ENCODE data around the gene ACTL8. TPM values are rescaled to one million over a fixed set of nuclear protein-coding genes. Genes with fewer than 3 reads are reported as not detected.

Gene ACTL8
- total RNA-seq, 1 donor from 2014 or later, result not detected

GRCh38 chr1:17805869-17806684 lies 50.9 kb downstream of the ACTL8 start:
- DNase-seq (ENCODE audit: low spot score), result no peak
- Mint-ChIP-seq H3K27ac (ENCODE audit: unreplicated experiment) (no peak overlapping the region), H3K36me3 (ENCODE audit: low read depth) (no peaks in the 10 kb centered on the region), H3K9me3 (ENCODE audit: low read depth) (peaks cover 1% of the 10 kb centered on the region), H3K4me1 (ENCODE audit: low read depth) (no peaks in the 10 kb centered on the region), H3K4me3 (ENCODE audit: unreplicated experiment) (no peak overlapping the region), H3K27me3 (ENCODE audit: low read depth) (peaks cover 23% of the 10 kb centered on the region)
- no peak for TF ChIP-seq CTCF (IDR thresholded peaks at IDR 0.05)

GRCh38 chr1:17808816-17809215 lies 53.7 kb downstream of the ACTL8 start:
- peaks cover 27% of the 10 kb centered on the region for H3K27me3 Mint-ChIP-seq (ENCODE audit: low read depth)
- H3K4me1 Mint-ChIP-seq (ENCODE audit: low read depth), result no peaks in the 10 kb centered on the region
- H3K4me3 Mint-ChIP-seq (ENCODE audit: unreplicated experiment), result no peak overlapping the region
- H3K9me3 Mint-ChIP-seq (ENCODE audit: low read depth), result peaks cover 4% of the 10 kb centered on the region
- H3K36me3 Mint-ChIP-seq (ENCODE audit: low read depth), result no peaks in the 10 kb centered on the region
- H3K27ac Mint-ChIP-seq (ENCODE audit: unreplicated experiment), result no peak overlapping the region
- TF ChIP-seq CTCF (IDR thresholded peaks at IDR 0.05), result no peak
- no peak for DNase-seq (ENCODE audit: low spot score)

GRCh38 chr1:17810668-17811067 lies 55.5 kb downstream of the ACTL8 start:
- no peak for DNase-seq (ENCODE audit: low spot score)
- Mint-ChIP-seq H3K27ac (ENCODE audit: unreplicated experiment) (no peak overlapping the region), H3K27me3 (ENCODE audit: low read depth) (peaks cover 35% of the 10 kb centered on the region), H3K9me3 (ENCODE audit: low read depth) (peaks cover 15% of the 10 kb centered on the region), H3K4me1 (ENCODE audit: low read depth) (no peaks in the 10 kb centered on the region), H3K4me3 (ENCODE audit: unreplicated experiment) (no peak overlapping the region), H3K36me3 (ENCODE audit: low read depth) (no peaks in the 10 kb centered on the region)
- TF ChIP-seq CTCF (IDR thresholded peaks at IDR 0.05), result no peak

GRCh38 chr1:17816511-17816910 lies 61.4 kb downstream of the ACTL8 start:
- DNase-seq (ENCODE audit: low spot score), result no peak
- no peak overlapping the region for H3K27ac Mint-ChIP-seq (ENCODE audit: unreplicated experiment)
- peaks cover 56% of the 10 kb centered on the region for H3K27me3 Mint-ChIP-seq (ENCODE audit: low read depth)
- peaks cover 12% of the 10 kb centered on the region for H3K9me3 Mint-ChIP-seq (ENCODE audit: low read depth)
- no peak overlapping the region for H3K4me3 Mint-ChIP-seq (ENCODE audit: unreplicated experiment)
- H3K36me3 Mint-ChIP-seq (ENCODE audit: low read depth), result no peaks in the 10 kb centered on the region
- H3K4me1 Mint-ChIP-seq (ENCODE audit: low read depth), result no peaks in the 10 kb centered on the region
- TF ChIP-seq CTCF (IDR thresholded peaks at IDR 0.05), result no peak

GRCh38 chr1:17819129-17819802 lies 64.1 kb downstream of the ACTL8 start:
- no peak for TF ChIP-seq CTCF (IDR thresholded peaks at IDR 0.05)
- H3K27ac Mint-ChIP-seq (ENCODE audit: unreplicated experiment), result no peak overlapping the region
- peaks cover 57% of the 10 kb centered on the region for H3K27me3 Mint-ChIP-seq (ENCODE audit: low read depth)
- no peaks in the 10 kb centered on the region for H3K4me1 Mint-ChIP-seq (ENCODE audit: low read depth)
- no peak overlapping the region for H3K4me3 Mint-ChIP-seq (ENCODE audit: unreplicated experiment)
- DNase-seq (ENCODE audit: low spot score), result no peak
- H3K36me3 Mint-ChIP-seq (ENCODE audit: low read depth), result no peaks in the 10 kb centered on the region
- peaks cover 12% of the 10 kb centered on the region for H3K9me3 Mint-ChIP-seq (ENCODE audit: low read depth)
